Endothelial cell of umbilical vein (primary cell): ENCODE measurements around the gene MEF2C. TPM values are rescaled to one million over a fixed set of nuclear protein-coding genes. Genes with fewer than 3 reads are reported as not detected.

ENCODE experiments used
- BruUV-seq: library from RNA; stranded (reverse); fragments of 400-500 nt; replicated peaks from 2 replicates; lab custom pipeline; 2021; lab: Mats Ljungman, UMichigan
- CTCF ChIA-PET: fragments of 300-600, 350-600 bp; sonication (Branson Sonifier 250); formaldehyde crosslinking; loops from one replicate; lab custom pipeline; 2021; ENCODE audit warnings: antibody characterized with exemption, inconsistent platforms; lab: Charles Lee
- POLR2A ChIA-PET: fragments of 300-600, 350-600 bp; sonication (Branson Sonifier 250); formaldehyde crosslinking; loops from one replicate; lab custom pipeline; 2021; ENCODE audit warnings: antibody characterized with exemption, inconsistent platforms; lab: Charles Lee
- DNase-seq: peaks from one replicate; pipeline ENCODE4 v3.0.0-alpha.2; 2011; ENCODE audit warnings: low read depth, low spot score
- FAIRE-seq: peaks from 2 replicates; lab custom pipeline; 2011; peaks lifted over from hg19 to GRCh38; lab: Jason Lieb, UNC
- H2AFZ ChIP-seq: 2 replicates; pipeline ENCODE4 v1.6.0; 2012; ENCODE audit warnings: low read depth, low read length, control low read depth, inconsistent platforms
- H3K27ac ChIP-seq: 2 replicates; pipeline ENCODE4 v1.5.1; 2011; ENCODE audit warnings: low read depth, mild to moderate bottlenecking, control low read depth, low read length, moderate library complexity; ENCODE audit not compliant: insufficient read depth
- H3K27me3 ChIP-seq, 2 experiments: 2 replicates each; pipeline versions ENCODE4 v1.6.0 to v1.6.1; 2011; ENCODE audit warnings: low read length in 2 of 2, mixed read lengths in 1 of 2; ENCODE audit not compliant: control insufficient read depth in 2 of 2, insufficient read depth in 2 of 2
- H3K36me3 ChIP-seq, 2 experiments: 2 replicates in 1 of 2; 3 replicates in 1 of 2; pipeline ENCODE4 v1.5.1; 2011; ENCODE audit warnings: low read length in 2 of 2, mild to moderate bottlenecking in 1 of 2, moderate library complexity in 1 of 2; ENCODE audit not compliant: control insufficient read depth in 2 of 2, insufficient read depth in 2 of 2; ENCODE audit errors: extremely low read depth in 1 of 2
- H3K4me1 ChIP-seq: 3 replicates; pipeline ENCODE4 v1.5.1; 2011; ENCODE audit warnings: mild to moderate bottlenecking, low read length; ENCODE audit not compliant: control insufficient read depth, insufficient read depth; ENCODE audit errors: extremely low read depth
- H3K4me2 ChIP-seq: 2 replicates; pipeline ENCODE4 v1.6.1; 2011; ENCODE audit warnings: low read length, control low read depth, mixed read lengths; ENCODE audit not compliant: insufficient read depth
- H3K4me3 ChIP-seq, 3 experiments: fragments of 200-600 bp in 1 of 3; sonication (generic), shearing (Covaris generic) in 1 of 3; replicated peaks in 1 of 3; 2 replicates each; pipeline ENCODE4 v1.5.1; 2011 to 2016; ENCODE audit warnings: control low read depth in 3 of 3, low read length in 3 of 3, mild to moderate bottlenecking in 2 of 3, inconsistent platforms in 1 of 3, low read depth in 1 of 3, moderate library complexity in 1 of 3; ENCODE audit not compliant: insufficient read depth in 1 of 3
- H3K79me2 ChIP-seq: 2 replicates; pipeline ENCODE4 v1.6.0; 2012; ENCODE audit warnings: low read length, inconsistent platforms; ENCODE audit not compliant: control insufficient read depth, insufficient read depth
- H3K9ac ChIP-seq: replicated peaks from 2 replicates; pipeline ENCODE3; 2011; ENCODE audit warnings: low read length, control low read depth; ENCODE audit not compliant: insufficient read depth; ENCODE audit errors: extremely low read depth
- H3K9me1 ChIP-seq: replicated peaks from 3 replicates; pipeline ENCODE4 v1.6.0; 2011; ENCODE audit warnings: mild to moderate bottlenecking, low read length; ENCODE audit not compliant: control insufficient read depth, insufficient read depth; ENCODE audit errors: extremely low read depth
- H3K9me3 ChIP-seq: replicated peaks from 2 replicates; pipeline ENCODE4 v1.5.1; 2012; ENCODE audit warnings: low read length, inconsistent platforms; ENCODE audit not compliant: control insufficient read depth, insufficient read depth
- H4K20me1 ChIP-seq: replicated peaks from 2 replicates; pipeline ENCODE3; 2011; ENCODE audit warnings: mild to moderate bottlenecking, low read length; ENCODE audit not compliant: control insufficient read depth, insufficient read depth; ENCODE audit errors: extremely low read depth
- CTCF ChIP-seq, 2 donors: IDR thresholded peaks; 1 replicate in 1 of 2; 2 replicates in 1 of 2; pipeline ENCODE4 v1.5.1; 2011; ENCODE audit warnings: low read length in 2 of 2, mild to moderate bottlenecking in 2 of 2, moderate library complexity in 2 of 2, control low read depth in 1 of 2, inconsistent platforms in 1 of 2, low read depth in 1 of 2; ENCODE audit not compliant: insufficient read depth in 1 of 2; ENCODE audit errors: extremely low read depth in 1 of 2
- EZH2 ChIP-seq: IDR thresholded peaks from 2 replicates; pipeline ENCODE4 v1.6.1; 2012; ENCODE audit warnings: borderline replicate concordance, low read depth, mild to moderate bottlenecking, moderate library complexity, low read length, inconsistent platforms; ENCODE audit not compliant: severe bottlenecking
- FOS ChIP-seq: IDR thresholded peaks from 2 replicates; pipeline ENCODE4 v1.6.1; 2011; ENCODE audit warnings: mild to moderate bottlenecking, low read length, moderate library complexity, borderline replicate concordance; ENCODE audit not compliant: insufficient read depth
- GATA2 ChIP-seq: IDR thresholded peaks from 2 replicates; pipeline ENCODE4 v1.7.0; 2011; ENCODE audit warnings: low read depth, mild to moderate bottlenecking, moderate library complexity, mixed read lengths, low read length; ENCODE audit not compliant: insufficient read length, insufficient read depth
- JUN ChIP-seq: IDR thresholded peaks from 2 replicates; pipeline ENCODE4 v1.6.1; 2011; ENCODE audit warnings: borderline replicate concordance, low read depth; ENCODE audit not compliant: insufficient read length, insufficient read depth
- MAX ChIP-seq: IDR thresholded peaks from 2 replicates; pipeline ENCODE4 v1.6.1; 2011; ENCODE audit not compliant: insufficient read depth, insufficient read length
- MYC ChIP-seq: IDR thresholded peaks from one replicate; pipeline ENCODE4 v1.6.1; 2011; ENCODE audit warnings: mild to moderate bottlenecking, low read depth, low read length
- POLR2A ChIP-seq: IDR thresholded peaks from 2 replicates; pipeline ENCODE4 v1.6.1; 2012; ENCODE audit warnings: low read depth, mild to moderate bottlenecking, control low read depth, low read length
- POLR2AphosphoS5 ChIP-seq: IDR thresholded peaks from 2 replicates; pipeline ENCODE4 v1.6.1; 2012; ENCODE audit warnings: low read depth, mild to moderate bottlenecking, control low read depth, low read length, moderate library complexity; ENCODE audit not compliant: insufficient read depth
- dilution Hi-C: fragments of 300-500 bp; cut with MboI; formaldehyde crosslinking; loops from one replicate; pipeline ENCODE4 v1.15.0; 2019; ENCODE audit warnings: low sequenced_read_pairs; ENCODE audit not compliant: extremely low pct_ligation_motif_present
- intact Hi-C: fragments of 100-400 bp; cut with micrococcal nuclease; formaldehyde crosslinking; loops from one replicate; pipeline ENCODE4 v1.10.0; 2022
- polyA plus RNA-seq, 4 experiments: library from polyadenylated mRNA; depleted of rRNA in 3 of 4; stranded (reverse) in 3 of 4; unstranded in 1 of 4; fragments of >200 nt; gene quantifications; 2 replicates each; pipeline versions ENCODE4 v1.2.1 to v1.2.3, GENCODE V29; 2011 to 2012; ENCODE audit warnings: missing spikeins in 1 of 4
- total RNA-seq: library from RNA; stranded (reverse); gene quantifications from 2 replicates; pipeline ENCODE4 v1.2.3, GENCODE V29; 2021

Gene MEF2C
- total and polyA plus RNA-seq, 2 donors (not counting 3 experiments of a cell fraction or from before 2014, with no cell fraction given), result 21.2 to 67.7 TPM

GRCh38 chr5:88696466-88696865 lies 186.5 kb downstream of the MEF2C start:
- CTCF ChIA-PET, result interaction anchor here (1.1 to 4.4 kb wide), 8 partner anchors 8 to 1569 kb away, joined by 3 to 36 read pairs (median 4); no protein-coding TSS in a partner anchor

More at GRCh38 chr5:88696466-88696865, 186.5 kb downstream of the MEF2C start:
- Histone ChIP-seq H3K9ac (no peak overlapping the region), H3K36me3 (no peaks in the 10 kb centered on the region), H4K20me1 (no peaks in the 10 kb centered on the region), H3K9me1 (no peaks in the 10 kb centered on the region), H2AFZ (no peak overlapping the region), H3K9me3 (no peaks in the 10 kb centered on the region), H3K27ac (no peak overlapping the region), H3K4me3 (no peak overlapping the region), H3K4me2 (no peak overlapping the region), H3K27me3 (peaks cover 58 to 92% of the 10 kb centered on the region in 2 experiments), H3K79me2 (no peaks in the 10 kb centered on the region), H3K4me1 (no peaks in the 10 kb centered on the region)
- DNase-seq, result no peak
- POLR2A ChIA-PET, result no interaction called here
- no peak for FAIRE-seq
- TF ChIP-seq CTCF (IDR thresholded peaks at IDR 0.05; ENCODE audit: extremely low read depth in 1 of 2, insufficient read depth in 1 of 2, low read depth in 1 of 2, low read length in 2 of 2) (no peak), MYC (no peak), GATA2 (no peak), MAX (no peak), POLR2AphosphoS5 (no peak), EZH2 (no peak), JUN (no peak), POLR2A (no peak), FOS (no peak)
- intact Hi-C loops (loop anchor here (10.0 kb wide), 1 partner anchor 1708 kb away; the partner anchor contains the start of gene CETN3), dilution Hi-C loops (loop anchor here (25.0 kb wide), 1 partner anchor 559 kb away; no protein-coding TSS in a partner anchor)
- no TSS peak for BruUV-seq
